Cardiac septum (tissue), 1 donor: Measurements from ENCODE around the gene TXNDC16. TPM values are rescaled to one million over a fixed set of nuclear protein-coding genes. Genes with fewer than 3 reads are reported as not detected.
"Not testable (repeated sequence)": the region's sequence is repeated elsewhere in the genome, so short reads cannot be mapped to it uniquely, and the experiment has no call there.

Source experiments
- DNase-seq: peaks from one replicate; pipeline ENCODE4 v3.0.0-alpha.2; 2020; ENCODE audit warnings: low spot score
- intact Hi-C: fragments of 100-400 bp; cut with DNase I; formaldehyde crosslinking; loops from one replicate; pipeline ENCODE4 v1.14.0; 2022
- total RNA-seq: library from RNA; stranded (reverse); fragmentation: NEBNext Ultra II Directional; extraction: Animal tissue kit (Norgen Biotek cat#: 25700); gene quantifications from one replicate; pipeline ENCODE4 v1.2.1, GENCODE V29; 2021
- donor health status: DM: no; HTN: no; CAD: no.

Gene TXNDC16
- total RNA-seq, 1 donor from 2014 or later = 3.4 TPM

DNA sequence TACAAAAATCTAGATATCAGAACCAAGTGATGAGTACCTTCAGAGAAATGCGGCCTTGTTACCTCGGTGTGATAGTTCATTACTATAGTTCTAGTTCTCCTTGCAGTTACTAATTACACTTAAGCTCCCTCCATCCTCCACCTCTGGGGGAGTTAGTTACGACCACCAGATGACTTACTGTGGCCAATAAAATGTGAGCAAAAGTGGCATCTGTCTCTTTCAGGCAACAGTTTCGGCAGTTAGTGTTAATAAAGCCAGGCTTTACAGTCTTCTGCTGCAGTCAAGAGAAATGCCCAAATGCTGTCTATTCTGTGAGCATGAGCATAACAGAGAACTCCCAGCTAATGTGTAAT is 6.0 kb downstream of the TXNDC16 start:
- DNase-seq = no peak
- intact Hi-C loops = no loop called here

DNA sequence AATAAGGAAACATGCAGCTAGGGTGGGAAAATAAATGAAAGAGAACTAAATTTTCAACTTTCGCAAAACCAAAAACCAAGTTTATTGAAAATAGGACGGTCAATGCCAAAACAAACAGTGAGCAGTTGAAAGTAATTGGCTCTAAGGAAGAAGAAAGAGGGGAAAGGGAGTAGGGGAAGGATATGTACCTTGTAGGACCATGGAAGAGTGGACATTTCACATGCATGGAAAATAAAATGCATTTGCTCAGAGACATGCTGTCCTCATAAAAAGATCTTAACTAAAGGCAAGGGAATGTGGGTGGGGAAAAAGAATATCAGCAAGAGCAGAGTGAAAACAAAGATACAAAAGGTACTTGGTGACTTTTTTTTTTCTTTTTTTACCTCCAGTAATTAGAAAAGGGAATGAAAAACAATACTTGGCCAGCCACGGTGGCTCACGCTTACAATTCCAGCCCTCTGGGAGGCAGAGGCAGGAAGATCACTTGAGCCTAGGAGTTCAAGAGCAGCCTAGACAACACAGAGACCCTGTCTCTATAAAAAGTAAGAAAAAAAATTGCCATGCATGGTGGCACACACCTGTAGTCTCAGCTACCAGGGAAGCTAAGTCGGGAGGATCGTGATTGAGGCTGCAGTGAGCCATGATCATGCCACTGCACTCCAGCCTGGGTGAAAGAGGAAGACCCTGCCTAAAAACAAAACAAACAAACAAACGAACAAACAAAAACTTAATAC is 6.6 kb downstream of the TXNDC16 start:
- intact Hi-C loops = no loop called here
- DNase-seq = no peak

DNA sequence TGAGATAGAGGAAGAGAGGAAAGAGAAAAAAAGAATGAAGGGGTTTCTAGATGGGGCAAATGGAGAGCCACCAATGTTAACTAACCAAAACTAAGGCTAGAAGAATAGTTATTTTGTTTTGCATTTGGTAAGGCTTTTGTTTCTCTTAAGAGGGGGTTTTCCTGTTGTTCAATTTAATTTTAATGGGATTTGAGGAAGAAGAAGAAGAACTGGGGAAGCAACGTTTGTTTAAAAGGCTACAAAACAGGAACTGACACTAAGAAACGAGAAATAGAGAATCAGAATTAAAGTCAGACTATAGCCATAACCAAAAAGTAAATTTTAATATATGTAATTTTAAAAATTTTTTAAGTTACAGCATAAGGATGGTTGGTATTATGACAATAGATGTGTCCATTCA is 13.7 kb downstream of the TXNDC16 start:
- intact Hi-C loops = no loop called here
- DNase-seq = no peak

DNA sequence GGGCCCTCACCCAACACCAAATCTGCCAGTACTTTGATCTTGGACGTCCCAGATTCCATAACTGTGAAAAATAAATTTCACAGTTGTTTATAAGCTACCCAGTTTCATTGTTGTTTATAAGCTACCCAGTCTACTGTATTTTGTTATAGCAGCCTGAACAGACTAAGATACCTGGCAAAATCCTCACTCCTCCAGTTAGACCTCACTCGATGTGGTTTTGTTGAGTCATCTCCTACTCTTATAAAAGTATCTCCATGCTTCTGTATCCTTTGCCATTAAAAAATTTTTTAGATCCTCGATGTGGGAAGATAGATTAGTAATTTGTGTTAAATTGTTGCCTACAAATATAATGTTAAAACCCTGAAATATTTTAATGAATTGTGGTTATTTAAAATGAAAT is 16.0 kb downstream of the TXNDC16 start:
- intact Hi-C loops = no loop called here
- no peak for DNase-seq

DNA sequence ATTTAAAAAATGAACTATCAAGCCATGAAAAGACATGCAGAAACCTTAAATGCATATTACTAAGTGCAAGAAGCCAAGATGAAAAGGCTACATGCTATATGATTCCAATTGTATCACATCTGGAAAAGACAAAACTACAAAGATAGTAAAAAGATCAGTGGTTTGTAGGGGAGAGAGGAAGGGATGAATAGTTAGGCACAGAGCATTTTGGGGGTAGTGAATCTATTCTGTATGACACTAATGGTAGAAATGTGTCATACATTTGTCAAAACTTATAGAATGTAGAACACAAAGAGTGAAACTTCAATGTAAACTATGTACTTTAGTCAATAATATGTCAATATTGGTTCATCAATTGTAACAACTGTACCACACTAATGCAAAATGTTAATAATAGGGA is 20.8 kb downstream of the TXNDC16 start:
- no peak for DNase-seq

DNA sequence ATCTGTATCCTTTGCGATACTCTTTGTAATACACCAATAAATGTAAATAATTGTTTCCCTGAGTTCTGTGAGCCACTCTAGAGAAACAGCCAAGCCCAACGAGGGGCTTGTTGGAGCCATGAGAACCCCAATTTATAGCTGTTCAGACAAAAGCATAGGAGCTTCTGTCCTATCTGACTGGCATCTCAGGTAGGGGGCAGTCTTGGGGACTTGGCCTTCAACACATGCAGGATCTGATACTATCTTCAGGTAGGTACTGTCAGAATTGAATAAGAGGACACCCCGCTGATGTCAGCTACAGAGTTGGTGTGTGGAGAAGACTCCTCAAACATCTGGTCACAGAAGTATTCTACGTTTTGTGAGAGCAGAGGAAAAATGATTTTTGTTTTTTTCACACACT is 25.3 kb downstream of the TXNDC16 start:
- intact Hi-C loops = no loop called here
- DNase-seq = no peak

More for the DNA sequence above, 20.8 kb downstream of the TXNDC16 start:
- intact Hi-C loops = no loop called here

DNA sequence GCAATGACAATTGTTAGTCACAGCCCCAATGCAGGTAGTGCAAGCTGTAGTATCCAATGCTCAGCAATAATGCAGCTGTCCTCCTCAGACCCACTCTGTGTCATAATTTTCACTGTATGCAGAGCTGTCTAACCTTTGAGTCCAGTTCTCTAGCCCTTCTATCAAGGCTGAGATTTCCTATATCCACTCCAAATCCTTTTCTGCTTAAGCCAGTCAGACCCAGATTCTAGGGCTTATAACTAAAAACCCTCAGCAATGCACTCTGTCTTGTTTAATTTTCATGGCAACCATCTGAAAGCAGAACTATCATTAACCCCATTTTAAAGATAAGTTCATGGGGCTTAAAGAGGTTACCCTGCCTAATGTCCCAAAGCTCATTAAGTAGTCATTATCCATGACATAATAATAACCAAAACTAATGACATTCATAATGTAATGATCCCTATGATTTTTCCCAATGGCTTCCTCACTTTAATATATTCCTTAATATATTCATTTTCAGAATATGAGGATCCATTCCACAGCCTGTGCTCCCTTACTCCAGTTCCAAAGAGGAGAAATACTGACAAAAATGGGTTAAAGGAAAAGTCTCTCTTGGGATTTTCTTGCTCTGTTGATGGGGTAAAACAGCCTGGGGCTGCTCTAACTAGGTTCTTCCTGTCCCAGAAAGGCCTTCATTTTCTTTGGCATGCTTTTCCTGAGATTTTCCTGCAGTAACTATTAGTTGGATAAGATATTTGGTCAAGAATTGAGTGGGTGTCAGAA is 29.5 kb downstream of the TXNDC16 start:
- intact Hi-C loops = no loop called here

DNA sequence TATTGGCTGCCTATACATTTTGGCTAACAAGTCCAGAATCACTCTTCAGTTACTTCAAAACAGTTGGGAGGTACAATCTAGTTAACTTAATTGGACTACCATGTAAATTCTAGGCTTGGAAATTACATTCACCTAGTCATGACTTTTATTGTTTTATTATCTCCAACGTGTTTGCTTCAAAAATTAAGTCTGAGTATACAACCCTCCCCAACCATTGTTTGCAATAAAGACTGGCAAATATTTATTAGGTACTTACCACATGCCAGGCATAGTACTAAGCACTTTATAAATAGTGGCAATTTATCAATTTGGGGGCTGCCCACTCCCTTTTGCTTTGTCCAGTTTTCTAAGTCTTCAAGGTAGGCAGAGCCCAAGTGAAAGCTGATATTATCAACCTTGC is 30.3 kb downstream of the TXNDC16 start:
- intact Hi-C loops = no loop called here

More for the DNA sequence above, 29.5 kb downstream of the TXNDC16 start:
- no peak for DNase-seq

DNA sequence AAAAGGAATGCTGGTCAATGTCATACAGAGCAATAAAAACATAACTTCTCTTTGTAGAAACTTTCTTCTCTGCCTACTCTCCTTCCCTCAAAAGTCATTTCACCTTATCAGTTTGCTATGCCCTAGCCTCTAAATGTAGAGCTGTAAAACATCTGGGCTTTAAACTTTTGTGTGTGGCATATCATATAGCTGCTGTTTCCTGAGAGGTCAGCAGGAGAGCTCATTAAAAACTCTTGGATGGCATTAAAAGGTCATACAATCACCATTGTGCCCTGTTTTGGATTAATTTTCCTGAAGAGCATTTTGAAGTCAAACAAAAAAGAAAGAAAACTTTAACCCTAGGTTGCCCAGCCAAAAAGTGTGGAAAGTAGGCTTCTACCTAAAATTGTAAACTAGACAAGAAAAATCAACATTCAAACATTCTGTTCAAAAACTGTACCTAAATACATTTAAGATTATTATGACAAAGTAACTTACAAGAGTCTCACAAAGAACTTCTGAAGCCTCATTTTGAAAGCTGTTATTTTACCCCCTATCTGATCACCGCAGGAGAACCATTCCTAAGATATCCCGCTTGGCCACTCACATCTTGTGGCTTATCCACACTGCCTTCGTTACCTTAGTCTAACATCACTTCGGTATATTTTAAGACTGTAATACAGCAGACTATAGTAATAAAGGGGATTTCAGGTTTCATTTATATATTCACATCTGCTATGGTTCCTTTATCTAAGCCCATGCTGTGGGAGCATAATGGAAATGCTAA is 38.1 kb downstream of the TXNDC16 start:
- DNase-seq = no peak
- intact Hi-C loops = no loop called here

More for the DNA sequence above, 30.3 kb downstream of the TXNDC16 start:
- DNase-seq = no peak

DNA sequence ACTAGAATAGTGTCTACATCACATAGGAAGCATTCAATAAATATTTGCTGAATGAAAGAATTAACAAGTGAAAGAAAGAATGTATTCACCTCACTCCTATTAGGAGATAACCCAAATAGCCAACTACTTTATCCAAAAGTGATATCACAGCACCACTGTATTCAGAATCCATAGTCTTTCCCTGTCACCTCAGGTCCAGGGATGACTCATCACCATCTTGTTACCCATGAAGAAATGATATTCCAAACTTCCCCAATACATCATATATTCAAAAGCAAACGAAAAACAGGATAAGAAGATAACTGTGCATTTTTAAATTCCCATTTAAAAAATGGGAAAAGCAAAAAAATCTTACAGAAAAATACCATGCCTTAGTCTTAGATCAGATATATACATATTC is 39.1 kb downstream of the TXNDC16 start:
- intact Hi-C loops = no loop called here
- no peak for DNase-seq

DNA sequence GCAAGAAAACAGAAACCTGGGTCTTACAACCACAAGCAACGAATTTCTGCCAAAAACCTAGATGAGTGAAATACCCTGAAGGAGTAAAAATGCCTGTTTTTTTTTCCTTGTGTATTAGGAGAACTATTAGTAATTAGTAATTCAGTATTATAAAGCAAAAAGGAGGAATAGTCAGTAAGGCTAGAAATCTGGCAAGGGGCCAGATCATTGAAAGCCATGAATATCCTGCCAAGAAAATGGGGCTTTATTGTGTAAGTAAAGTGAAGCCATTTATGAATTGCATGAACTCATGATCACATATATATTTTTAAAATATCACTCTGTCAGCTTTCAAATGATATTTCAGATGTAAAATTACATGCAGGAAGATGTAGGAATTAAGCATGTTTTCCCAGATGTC is 57.9 kb downstream of the TXNDC16 start:
- intact Hi-C loops = no loop called here
- no peak for DNase-seq

DNA sequence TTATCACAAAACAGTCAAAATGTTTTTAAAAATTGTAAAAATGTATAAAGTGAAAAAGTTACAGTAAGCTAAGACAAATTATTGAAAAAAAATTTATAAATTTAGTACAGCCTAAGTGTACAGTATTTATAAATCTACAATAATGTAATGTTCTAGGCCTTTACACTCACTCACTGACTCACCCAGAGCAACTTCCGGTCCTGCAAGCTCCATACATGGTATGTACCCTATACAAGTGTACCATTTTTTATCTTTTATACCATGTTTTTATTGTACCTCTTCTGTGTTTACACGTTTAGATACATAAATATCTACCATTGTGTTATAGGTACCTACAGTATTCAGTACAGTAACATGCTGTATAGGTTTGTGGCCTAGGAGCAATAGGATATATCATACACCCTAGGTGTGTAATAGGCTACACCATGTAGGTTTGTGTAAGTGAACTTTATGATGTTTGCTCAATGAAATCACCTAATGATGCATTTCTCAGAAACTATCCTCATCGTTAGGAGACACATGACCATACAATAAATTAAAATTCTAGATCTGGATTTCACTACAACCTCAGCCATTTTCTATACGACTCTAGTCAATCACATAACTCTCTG is 66.8 kb downstream of the TXNDC16 start:
- intact Hi-C loops = no loop called here
- no peak for DNase-seq

DNA sequence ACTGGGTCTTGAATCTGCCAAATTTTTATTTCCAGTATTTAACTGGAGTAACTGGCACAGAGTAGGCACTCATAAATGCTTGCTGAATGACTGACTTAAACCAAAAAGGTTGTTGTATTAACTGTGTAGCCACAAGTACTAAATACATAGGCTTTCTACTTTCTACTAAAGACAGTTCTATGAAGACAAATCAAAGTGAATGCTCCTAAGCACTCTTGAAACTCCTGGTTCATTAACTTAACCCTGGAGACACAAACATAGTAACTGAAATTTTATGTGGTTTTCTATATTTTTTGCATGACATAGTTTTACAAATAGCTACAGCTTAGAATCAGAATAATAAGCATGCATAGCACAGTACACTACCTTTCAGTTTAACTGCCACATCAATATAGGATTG is 70.4 kb downstream of the TXNDC16 start:
- intact Hi-C loops = no loop called here
- DNase-seq = no peak

DNA sequence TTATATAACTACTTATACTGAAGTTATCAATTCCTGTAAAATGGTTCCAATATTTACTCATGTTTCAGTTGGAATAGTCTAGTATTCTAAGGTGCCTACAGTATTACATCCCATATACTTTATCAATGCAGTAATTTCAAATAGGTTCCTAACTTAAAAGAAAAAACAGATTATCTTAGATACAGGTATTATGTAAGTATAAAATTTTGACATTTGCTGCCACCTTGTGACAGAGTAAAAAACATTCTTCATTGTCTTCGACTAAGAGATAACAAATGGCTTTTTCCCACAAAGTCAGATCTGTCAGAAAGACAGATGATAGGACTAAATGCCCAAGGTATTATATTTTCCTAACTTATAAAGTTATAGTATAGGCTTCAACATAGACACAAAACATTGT is 78.7 kb downstream of the TXNDC16 start:
- intact Hi-C loops = loop anchor here (5.0 kb wide), 1 partner anchor 171 kb away; no protein-coding TSS in a partner anchor

DNA sequence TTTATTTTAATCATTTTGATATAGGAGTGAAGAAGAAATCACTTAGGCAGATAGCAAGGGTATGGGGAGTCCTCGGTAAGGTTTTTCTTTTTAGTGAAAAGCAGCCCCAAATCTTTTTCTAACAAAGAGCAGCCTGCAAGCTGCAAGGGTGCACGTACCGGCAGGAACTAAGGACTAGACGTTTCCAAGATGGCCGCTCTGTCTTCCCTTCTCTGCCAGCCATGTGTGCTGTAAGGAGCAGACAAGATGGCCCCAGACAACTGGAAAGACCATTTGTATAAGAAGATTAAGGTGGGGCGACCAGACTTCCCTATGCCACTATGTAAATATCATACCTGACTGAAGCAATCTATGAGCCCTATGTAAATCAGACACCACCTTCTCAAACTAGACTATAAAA is 79.6 kb downstream of the TXNDC16 start:
- intact Hi-C loops = loop anchor here (5.0 kb wide), 1 partner anchor 170 kb away; no protein-coding TSS in a partner anchor
- no peak for DNase-seq

More for the DNA sequence above, 78.7 kb downstream of the TXNDC16 start:
- no peak for DNase-seq

DNA sequence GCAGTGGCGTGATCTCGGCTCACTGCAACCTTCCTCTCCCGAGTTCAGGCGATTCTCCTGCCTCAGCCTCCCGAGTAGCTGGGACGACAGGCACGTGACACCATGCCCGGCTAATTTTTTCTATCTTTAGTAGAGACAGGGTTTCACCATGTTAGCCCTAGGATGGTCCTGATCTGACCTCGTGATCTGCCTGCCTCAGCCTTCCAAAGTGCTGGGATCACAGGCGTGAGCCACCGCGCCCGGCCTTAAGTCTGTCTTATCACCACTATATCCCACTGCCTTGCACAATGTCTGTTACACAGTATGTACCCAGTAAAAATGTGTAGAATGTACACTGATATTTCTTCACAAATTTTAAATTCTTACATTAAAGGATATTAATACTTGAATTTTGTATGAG is 80.1 kb downstream of the TXNDC16 start:
- intact Hi-C loops = loop anchor here (5.0 kb wide), 1 partner anchor 170 kb away; no protein-coding TSS in a partner anchor
- DNase-seq = not testable (repeated sequence)

DNA sequence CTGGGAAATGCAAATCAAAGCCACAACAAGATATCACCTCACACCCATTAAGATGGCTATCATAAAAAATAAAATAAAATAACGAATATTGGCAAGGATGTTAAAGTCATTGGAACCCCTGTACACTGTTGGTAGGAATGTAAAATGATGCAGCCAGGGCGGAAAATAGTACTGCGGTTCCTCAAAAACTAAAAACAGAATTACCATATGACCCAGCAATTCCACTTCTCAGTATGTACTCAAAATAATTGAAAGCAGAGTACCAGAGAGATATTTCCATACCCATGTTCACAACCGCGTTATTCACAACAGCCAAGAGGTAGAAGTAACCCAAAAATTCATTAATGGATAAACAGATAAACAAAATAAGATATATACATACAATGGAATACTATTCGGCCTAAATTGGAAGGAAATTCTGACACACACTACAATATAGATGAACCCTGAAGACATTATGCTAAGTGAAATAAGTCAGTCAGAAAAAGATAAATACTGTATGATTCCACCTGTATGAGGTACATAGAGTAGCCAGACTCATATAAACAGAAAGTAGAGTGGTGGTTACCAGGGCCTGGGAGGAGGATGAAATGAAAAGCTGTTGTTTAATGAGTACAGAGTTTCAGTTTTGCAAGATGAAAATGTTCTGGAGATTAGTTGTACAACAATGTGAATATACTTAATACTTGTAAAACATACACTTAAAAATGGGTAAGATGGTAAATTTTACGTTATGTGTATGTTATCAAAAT is 84.6 kb downstream of the TXNDC16 start:
- no peak for DNase-seq
- intact Hi-C loops = no loop called here

DNA sequence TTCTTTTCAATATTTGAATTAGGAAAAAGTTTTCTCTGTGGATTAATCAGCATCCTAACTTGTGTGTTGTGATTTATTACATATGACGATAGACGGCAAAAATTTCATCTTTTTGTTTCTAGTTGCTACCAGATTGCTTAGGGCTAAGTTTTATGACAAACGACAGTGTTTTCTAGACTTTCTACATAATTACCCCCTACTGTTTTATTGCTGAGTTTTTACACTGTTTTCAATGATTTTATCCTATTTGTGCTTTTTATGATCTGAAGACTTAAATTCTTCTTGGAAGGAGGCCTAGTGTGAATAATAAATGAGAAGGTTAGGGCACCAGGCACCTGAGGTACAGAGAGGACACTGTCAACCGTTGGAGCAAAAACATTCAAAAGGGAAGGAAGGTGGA is 88.1 kb downstream of the TXNDC16 start:
- intact Hi-C loops = no loop called here
- DNase-seq = no peak

DNA sequence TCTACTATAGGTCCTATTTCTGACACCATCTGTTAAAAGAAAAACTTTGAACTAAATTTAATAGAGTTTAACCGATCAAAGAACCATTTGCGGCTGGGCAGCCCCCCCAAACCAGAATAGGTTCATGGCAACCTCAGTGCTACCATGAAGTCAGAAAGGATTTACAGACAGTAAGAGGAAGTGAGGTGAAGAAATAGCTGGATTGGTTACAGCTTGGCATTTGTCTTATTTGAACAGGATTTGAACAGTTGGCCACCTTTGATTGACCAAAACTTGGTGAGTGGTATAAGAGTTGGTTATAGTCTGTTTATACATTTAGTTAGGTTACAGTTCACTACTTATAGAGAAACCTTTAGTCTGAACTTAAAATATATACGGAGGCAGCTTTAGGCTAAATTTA is 88.9 kb downstream of the TXNDC16 start:
- no peak for DNase-seq
- intact Hi-C loops = no loop called here
